GM18511 (cell line): ENCODE data around the gene LLPH.

ENCODE experiments used
- ATAC-seq: cut with Tn5 transposase; IDR thresholded peaks from one replicate; pipeline ENCODE4 v1.9.1; 2021; ENCODE audit warnings: mild to moderate bottlenecking, moderate library complexity; ENCODE audit not compliant: unreplicated experiment

The LLPH gene

DNA sequence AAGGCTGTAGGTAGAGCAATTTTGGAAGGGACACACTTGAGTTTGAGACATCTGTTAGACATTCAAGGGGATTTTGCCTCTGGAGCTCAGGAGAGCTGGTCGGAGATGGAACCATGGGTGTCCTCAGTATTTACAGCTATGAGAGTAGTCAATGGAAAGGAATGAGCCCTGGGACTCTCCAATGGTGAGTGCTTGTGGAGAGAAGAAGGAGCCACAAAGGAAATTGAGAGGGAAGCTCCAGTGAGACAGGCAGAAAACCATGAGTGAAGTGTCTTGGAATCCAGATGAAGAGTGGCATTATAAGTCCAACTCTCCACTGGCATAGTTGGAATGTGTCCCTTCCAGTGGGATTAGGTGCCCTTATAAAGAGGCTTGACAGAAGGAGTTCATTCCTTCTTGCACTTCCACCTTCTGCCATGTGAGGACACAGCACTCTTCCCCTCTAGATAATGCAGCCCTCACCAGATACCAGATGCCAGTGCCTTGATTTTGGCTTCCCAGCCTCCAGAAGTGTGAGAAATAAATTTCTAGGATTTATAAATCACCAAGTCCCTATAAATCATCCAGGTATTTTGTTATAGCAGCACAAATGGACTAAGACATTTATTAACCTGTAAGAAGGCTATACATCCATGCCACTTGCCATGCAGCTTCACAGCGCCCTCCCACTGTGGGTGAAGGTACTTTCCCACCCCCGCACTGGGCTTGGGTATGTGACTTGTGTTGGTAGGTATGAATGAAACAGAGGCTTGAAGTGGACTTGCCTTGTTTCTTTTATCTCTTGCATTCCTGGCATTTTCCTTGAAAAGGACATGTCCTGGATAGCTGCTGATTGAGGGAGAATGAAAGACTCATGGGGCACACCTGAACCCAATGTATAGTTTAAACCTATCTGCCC lies 27.3 kb downstream of the LLPH start:
- no peak for ATAC-seq

DNA sequence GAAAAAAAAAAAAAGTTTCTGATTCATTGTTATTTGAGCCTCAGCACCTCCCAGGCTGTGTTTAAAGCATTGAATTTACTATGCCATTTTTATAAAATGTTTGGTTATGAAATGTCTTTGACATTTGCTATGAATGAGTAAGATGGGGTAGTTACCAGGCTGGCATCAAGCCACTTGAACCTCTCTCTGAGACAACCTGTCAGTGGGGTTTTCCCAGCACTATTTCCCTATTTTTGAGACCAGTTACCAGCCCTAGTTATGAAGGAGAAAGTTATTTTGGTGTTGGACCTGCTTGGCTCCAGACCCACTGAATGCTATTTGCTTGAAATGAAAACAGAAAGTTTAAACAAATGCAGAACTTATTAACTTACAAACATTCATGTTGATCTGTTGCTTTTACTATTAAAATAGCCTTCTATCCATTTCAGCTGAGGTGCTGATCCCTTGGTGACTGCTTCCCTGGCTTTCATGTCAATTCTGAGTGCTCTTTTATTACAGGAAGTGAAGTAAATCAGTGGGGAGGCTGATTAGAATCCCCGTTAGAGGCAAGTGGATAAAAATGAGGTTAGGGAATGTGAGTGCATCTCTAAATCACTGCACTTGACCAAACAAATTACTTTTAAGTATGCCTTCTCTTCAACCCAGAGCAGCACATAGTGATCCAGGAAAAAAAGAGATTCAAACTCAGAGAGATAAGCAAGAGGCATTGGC lies 37.8 kb downstream of the LLPH start:
- peak; percentile 68 for ATAC-seq

DNA sequence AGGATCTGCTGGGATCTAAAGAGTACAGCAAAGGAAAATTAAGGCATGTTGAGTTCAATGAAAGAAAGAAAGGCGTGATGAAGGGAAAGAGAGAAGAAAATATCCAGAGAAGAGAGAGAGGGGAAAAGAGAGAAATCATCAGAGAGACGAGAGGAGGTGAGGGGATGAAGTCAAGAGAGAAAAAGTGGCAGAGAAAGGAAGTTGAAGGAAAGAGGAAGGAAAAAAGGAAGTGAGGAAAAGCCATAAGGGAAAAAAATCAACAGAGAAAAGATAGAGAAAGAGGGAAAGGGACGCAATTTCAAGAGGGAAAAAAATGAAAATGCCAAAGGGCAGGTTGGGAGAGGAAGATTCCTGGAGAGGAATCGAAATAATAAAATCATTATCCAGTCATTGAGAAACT lies 40.4 kb downstream of the LLPH start:
- no peak for ATAC-seq

DNA sequence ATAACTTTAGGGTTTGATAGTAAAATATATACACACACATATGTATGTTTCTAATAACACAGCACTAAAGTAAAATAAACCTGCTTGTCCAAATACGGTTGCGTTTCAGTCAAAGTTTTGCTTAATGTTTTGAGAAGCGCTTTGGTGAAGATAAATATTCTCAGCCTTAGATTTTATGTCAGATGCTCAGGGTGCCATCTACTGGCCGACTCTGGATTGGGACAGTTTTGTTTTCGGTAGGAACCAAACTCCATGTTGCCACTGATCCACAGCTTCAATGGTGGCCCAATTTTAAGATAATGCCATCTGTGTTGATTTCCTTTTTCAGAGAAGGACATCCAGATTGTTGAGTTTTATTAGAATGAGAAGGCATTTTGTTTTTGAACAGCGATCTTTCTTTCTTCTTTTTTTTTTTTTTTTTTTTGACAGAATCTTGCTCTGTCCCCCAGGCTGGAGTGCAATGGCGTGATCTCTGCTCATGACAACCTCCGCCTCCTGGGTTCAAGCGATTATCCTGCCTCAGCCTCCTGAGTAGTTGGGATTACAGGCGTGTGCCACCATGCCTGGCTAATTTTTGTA lies 43.1 kb downstream of the LLPH start:
- ATAC-seq: peak; percentile 81

DNA sequence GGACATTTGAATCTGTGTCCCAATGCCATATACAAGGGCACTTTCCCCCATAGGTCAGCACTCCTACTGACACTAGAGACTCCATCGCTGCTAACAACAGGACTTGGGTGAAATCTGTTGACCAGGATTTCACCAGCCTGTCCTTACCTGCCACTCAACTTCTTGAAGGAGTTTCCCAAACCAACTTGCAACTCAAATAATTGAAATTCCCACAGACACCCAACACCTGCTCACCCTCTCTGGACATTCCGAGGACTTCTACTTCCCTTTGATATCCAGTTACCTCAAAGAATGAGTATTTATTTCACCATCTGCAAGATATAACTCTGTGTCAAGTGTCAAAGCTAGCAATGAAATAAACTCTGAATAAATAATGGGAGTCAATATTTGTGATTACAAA lies 44.6 kb downstream of the LLPH start:
- ATAC-seq: no peak

DNA sequence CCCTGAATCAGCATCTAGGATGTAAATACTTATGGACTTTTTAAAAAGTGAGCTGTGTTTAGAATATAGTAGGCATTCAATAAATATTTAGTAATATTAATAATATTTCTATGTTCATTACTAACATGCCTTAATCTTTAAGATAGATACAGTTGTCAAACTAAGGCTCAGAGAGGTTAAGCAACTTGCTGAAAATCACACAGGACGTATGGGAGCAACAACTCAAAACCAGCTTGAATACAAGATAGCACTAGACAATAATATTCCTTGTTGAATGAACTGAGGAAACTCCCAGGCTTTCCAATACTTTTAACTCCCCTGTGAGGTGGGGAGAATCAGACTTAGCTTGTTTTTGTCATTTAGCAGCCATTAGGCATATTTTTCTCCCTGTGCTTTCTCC lies 45.3 kb downstream of the LLPH start:
- ATAC-seq: no peak

DNA sequence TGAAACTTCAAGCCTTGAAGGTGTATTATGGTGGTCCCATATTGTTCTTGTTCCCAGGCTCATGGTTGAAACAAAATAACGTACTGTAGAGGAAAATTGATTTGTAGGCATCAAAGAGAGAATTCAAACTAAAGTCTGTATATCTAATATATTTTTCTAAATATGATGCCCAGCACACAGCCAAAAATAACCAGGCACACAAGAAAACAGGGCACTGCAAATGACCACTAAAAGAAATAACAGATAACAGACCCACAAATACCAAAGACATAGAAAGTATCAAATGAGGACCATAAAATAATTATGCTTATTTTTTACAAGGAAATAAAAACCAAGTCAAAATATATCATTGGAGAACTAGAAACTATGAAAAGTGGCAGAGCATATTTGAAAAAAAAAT lies 46.8 kb downstream of the LLPH start:
- no peak for ATAC-seq

DNA sequence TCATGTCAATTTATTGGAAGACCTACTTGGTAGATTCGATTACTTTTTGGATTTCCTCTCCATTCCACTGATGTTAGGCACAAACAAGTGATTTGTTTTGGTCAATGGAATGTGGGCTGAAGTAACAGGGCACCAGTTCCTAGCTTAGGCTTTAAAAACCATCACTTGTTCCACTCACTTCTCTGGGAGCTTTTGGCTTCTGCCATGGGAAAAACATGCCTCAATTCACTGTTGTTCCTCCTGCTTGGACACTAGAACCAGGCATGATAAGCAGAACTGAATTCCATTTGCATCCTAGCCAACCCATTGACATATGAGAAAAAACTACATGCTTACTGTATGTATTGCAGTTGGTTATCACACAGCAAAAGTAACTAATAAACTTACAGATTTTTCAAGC lies 47.8 kb downstream of the LLPH start:
- no peak for ATAC-seq

DNA sequence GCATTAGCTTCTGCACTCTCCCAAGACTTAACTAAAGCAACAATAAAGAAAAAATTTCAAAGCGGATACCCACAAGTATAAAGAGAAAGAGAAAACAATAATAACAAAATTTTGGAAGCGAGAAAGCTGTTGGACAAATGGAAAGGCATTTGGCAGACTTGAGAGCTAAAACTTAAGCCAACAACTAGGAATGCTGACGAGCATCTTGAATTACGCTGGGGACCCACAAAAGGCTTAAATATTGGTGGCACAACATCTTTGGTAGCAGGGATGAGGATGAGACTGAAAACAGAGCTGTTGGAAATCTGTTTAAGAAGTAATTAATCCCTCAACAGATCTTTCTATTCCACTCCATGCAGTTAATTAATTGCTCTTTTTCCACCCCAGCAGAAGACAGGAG lies 49.8 kb downstream of the LLPH start:
- no peak for ATAC-seq

DNA sequence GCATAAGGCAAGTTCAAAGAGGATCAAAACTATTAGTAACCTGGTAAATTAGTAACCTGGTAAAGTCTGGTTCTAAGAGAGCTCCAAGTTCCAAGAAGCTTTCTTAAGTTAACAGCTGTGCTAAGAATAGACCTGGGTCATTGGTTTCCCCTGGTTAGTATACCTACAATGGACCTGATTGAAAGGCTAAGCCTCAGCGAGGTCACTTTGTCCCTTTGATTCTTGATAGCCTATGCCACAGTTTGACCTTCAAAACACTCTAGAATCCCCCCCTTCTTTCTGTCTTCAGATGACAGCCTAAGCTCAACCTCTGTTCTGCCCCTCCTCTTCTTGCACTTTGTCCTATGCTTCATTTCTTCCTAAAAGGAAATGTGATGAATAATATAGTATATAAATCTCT lies 53.0 kb downstream of the LLPH start:
- ATAC-seq: no peak

DNA sequence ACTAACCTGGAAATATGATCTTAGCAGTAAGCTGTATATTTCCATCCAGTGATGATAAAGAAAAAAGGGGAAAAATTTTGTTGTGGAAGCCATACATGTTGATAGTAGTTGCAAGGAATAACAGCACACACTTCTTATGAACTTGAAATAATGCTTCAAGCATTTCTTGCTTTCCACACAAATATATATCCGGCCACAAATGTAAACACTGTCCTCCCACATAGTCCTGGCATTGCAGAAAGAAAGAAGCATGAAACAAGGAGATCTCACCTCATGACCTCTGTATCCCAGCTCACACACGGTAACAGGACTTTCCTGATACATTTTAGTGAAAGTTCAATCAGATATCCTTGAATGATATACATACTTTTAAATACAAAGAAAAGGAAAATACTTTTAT lies 56.0 kb downstream of the LLPH start:
- no peak for ATAC-seq

DNA sequence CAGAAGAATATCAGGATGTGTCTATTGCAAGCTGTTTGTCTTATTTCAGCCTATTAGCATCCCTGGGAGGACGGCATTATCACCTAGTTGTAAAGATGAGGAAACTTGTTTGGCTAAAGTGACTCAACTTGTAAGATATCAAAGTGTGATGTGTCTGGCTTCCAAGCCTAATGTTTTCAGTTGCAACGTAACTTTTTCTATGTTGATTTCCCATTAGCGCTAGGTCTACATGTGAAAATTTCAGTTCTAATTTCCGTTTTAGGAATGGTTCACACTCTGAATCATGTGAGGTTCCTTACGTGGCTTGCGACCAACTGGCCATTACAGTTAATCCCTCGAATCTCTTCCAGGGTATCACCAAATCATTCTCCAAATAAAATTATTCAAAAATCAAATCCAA lies 58.0 kb downstream of the LLPH start:
- ATAC-seq: peak; percentile 73

DNA sequence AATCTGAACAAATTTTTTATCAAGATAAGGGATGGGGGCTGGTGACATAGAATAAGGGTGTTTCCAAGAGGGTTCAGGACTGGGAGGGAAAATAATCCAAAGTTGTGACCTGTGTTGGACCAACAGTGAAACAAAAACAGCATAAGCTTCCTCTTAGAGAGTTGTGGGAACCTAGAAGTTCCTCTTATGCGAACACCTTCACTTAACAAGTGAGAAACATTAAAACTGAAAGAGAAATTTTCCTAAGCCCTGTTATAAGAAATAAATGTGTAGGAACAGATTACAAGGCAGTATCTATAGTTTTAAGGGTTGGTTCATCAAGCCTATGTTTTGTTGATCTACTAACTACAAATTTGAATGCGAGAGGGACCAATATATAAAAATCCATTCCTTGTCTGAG lies 58.4 kb downstream of the LLPH start:
- peak; percentile 76 for ATAC-seq

DNA sequence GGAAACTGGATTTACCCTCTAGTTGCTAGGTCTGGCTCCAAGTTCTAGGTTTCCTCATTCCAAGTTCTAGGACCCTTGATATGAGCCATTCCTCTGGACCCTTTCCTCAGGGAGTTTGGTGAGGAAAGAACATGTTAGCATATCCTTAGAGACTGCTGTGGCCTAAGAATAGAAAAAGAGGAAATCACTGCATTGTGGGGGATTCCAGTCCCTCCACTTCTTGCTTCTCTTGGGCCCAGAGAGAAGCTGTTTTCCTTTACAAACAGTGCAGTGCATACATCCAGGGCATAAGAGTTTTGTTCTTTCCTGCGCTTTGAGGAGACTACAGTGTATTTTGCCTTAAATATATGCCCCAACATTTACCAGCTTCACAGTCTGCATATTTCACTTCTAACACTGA lies 59.0 kb downstream of the LLPH start:
- no peak for ATAC-seq

DNA sequence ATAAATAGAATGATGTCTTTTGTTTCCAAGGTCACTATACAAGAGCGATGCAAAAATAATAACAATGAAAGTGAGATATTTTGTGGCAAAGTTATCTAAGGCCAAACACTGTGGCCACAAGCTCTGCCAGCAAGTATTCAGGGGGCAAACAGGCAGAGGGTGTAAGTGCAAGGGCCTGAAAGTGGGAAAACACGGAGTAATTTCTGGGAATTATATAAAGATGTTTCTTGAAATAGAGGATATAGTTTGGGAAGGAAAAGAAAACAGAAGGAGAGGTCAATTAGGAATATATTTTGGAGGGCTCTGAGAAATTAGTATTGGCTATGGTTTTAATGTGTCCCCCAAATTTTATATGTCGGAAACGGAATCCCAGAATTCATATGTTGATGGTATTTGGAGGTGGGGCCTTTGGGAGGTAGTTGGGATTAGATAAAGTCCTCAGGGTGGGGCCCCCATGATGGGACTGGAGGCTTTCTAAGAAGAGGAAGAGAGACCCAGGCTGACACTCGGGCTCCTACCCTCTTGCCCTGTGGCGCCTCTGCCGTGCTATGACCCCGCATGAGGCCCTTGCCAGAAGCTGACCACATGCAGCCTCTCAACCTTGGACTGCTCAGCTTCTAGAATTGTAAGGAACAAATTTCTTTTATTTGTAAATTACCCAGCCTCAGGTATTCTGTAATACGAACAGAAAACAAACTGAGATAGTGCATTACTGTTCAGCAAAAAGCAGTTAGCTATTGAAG lies 60.0 kb downstream of the LLPH start:
- no peak for ATAC-seq

DNA sequence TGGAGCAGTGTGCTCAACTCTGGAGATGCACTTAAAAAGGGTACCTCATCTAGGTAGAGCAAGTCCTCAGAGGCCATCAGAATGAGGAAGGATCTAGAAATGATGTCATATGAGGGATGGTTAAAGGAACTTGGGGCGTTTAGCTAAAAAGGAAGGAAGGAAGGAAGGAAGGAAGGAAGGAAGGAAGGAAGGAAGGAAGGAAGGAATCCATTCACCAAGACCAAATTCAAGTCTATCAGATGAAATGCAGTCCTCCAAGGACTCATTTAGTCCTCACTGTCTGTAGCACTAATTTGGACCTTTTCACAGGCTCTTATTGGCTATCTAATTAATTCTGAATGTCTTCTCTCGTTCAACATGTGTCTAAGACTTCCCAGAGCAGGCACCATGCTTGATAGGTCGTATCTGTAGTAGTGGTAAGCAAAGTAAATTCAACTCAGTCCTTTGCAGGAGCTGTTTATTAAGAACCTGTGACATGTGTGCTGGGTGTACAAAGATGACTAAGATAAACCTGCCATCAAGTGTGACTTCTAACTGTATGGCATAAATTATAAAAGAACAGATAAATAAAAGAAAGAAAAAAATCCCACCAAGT lies 63.5 kb downstream of the LLPH start:
- peak; percentile 35 for ATAC-seq
